Renal pelvis (tissue), 4 donors: ENCODE measurements around the gene SFTPB. TPM values are rescaled to one million over a fixed set of nuclear protein-coding genes. Genes with fewer than 3 reads are reported as not detected.

ENCODE experiments used
- DNase-seq: peaks from one replicate; pipeline ENCODE4 v3.0.0-alpha.2; 2013
- polyA plus RNA-seq, 3 donors: library from polyadenylated mRNA; unstranded; fragments of 120-200 nt; gene quantifications; one replicate each; pipeline ENCODE4 v1.2.1, GENCODE V29; 2013; ENCODE audit not compliant: insufficient read length in 3 of 3

SFTPB gene
- polyA plus RNA-seq, 3 donors: 0.09 to 0.16 (median 0.15) TPM

DNA sequence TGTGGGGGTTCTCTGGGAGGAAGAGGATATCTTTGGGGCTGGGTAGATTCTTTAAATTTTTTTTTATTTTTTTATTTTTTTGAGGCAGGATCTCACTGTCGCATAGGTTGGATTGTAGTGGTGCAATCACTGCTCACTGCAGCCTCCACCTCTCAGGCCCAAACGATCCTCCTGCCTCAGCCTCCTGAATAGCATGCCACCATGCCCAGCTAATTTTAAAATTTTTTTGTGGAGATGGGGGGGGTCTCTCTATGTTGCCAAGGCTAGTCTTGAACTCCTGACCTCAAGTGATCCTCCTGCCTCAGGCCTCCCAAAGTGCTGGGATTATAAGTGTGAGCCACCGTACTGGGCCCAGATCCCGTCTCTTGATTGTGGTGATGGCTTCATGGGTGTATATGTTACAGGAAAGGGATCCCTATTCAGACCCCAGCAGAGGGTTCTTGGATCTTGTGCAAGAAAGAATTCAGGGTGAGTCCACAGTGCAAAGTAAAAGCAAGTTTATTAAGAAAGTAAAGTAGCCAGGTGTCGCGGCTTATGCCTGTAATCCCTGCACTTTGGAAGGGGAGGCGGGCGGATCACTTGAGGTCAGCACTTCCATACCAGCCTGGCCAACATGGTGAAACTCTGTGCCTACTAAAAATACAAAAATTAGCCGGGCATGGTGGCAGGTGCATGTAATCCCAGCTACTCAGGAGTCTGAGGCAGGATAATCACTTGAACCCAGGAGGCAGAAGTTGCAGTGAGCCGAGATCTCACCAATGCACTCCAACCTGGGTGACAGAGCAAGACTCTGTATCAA lies 54.1 kb downstream of the SFTPB start:
- no peak for DNase-seq

- peak; percentile 93 for DNase-seq
These were observed 56.1 kb downstream of the SFTPB start, which contains the start of gene C2orf68 for GRCh38 chr2:85611705-85612587. Gene C2orf68 (minus strand): TSS chr2:85612066. CDS start chr2:85611984, 82 bp downstream.

GRCh38 chr2:85611217-85611704 lies 56.7 kb downstream of the SFTPB start:
- DNase-seq: no peak

Other genes with a start within 250 kb of the SFTPB start
- 1 to 10 TPM in 2 of 3 donors, under 1 TPM in 1; 0.61 to 2.0 (median 1.1) TPM for gene SH2D6, start 249.5 kb downstream of the SFTPB start, polyA plus RNA-seq
- 100 to 1,000 TPM; 340 to 430 (median 417) TPM for gene MAT2A, start 129.0 kb downstream of the SFTPB start, polyA plus RNA-seq
- gene GGCX, start 106.7 kb downstream of the SFTPB start, polyA plus RNA-seq: 10 to 100 TPM; 34.9 to 47.7 (median 47.2) TPM
- 100 to 1,000 TPM in 2 of 3 donors, 10 to 100 TPM in 1; 85.7 to 106 (median 103) TPM for gene VAMP8, start 90.6 kb downstream of the SFTPB start, polyA plus RNA-seq
- 10 to 100 TPM; 39.0 to 46.1 (median 44.5) TPM for gene VAMP5, start 83.8 kb downstream of the SFTPB start, polyA plus RNA-seq
- 100 to 1,000 TPM; 136 to 149 (median 144) TPM for gene RNF181, start 72.5 kb downstream of the SFTPB start, polyA plus RNA-seq
- 10 to 100 TPM; 42.7 to 47.0 (median 44.7) TPM for gene TMEM150A, start 65.5 kb downstream of the SFTPB start, polyA plus RNA-seq
- 10 to 100 TPM; 51.7 to 80.5 (median 77.9) TPM for gene C2orf68, start 56.1 kb downstream of the SFTPB start, polyA plus RNA-seq
- gene USP39, start 52.0 kb downstream of the SFTPB start, polyA plus RNA-seq: 10 to 100 TPM; 66.7 to 79.1 (median 70.6) TPM
- gene GNLY, start 26.2 kb upstream of the SFTPB start, polyA plus RNA-seq: 1 to 10 TPM in 1 of 3 donors, under 1 TPM in 2; 0.19 to 1.8 (median 0.51) TPM
- 10 to 100 TPM; 13.0 to 17.6 (median 15.6) TPM for gene ATOH8, start 85.8 kb upstream of the SFTPB start, polyA plus RNA-seq
- gene ST3GAL5, start 220.8 kb upstream of the SFTPB start, polyA plus RNA-seq: 10 to 100 TPM in 2 of 3 donors, 1 to 10 TPM in 1; 9.2 to 12.4 (median 11.1) TPM